Peyer's patch (tissue), 4 donors: Measurements from ENCODE around the gene DBNL. TPM values are rescaled to one million over a fixed set of nuclear protein-coding genes. Genes with fewer than 3 reads are reported as not detected.
A peak's percentile ranks its signal among the peaks of the same experiment; 100 is the strongest.

Experiments
- DNase-seq, 3 donors: peaks; one replicate each; pipeline ENCODE4 v3.0.0-alpha.2; 2017 to 2019
- H3K27ac ChIP-seq, 4 donors: fragments of 200-600 bp; sonication (generic); one replicate each; pipeline ENCODE4 v1.5.1; 2016 to 2019
- H3K27me3 ChIP-seq, 2 donors: fragments of 200-600 bp; sonication (generic); one replicate each; pipeline ENCODE4 v1.5.1; 2019
- H3K36me3 ChIP-seq, 3 donors: fragments of 200-600 bp; sonication (generic); one replicate each; pipeline ENCODE4 v1.5.1; 2016 to 2019
- H3K4me1 ChIP-seq, 4 donors: fragments of 200-600 bp; sonication (generic); one replicate each; pipeline ENCODE4 v1.5.1; 2016 to 2019
- H3K4me3 ChIP-seq, 4 donors: fragments of 200-600 bp; sonication (generic); 1 replicate in 3 of 4; 2 replicates in 1 of 4; pipeline ENCODE4 v1.5.1; 2016 to 2019; ENCODE audit warnings: mild to moderate bottlenecking in 1 of 4
- H3K9me3 ChIP-seq, 4 donors: fragments of 200-600 bp; sonication (generic); one replicate each; pipeline ENCODE4 v1.5.1; 2016 to 2019; ENCODE audit warnings: mild to moderate bottlenecking in 1 of 4
- CTCF ChIP-seq, 6 experiments: fragments of 450-650 bp in 4 of 6; fragments of 200-600 bp in 2 of 6; sonication (generic) in 1 of 6; IDR thresholded peaks; one replicate each; pipeline ENCODE4 v1.5.1; 2017 to 2019; ENCODE audit warnings: antibody characterized with exemption in 6 of 6, mild to moderate bottlenecking in 3 of 6, moderate library complexity in 1 of 6
- POLR2A ChIP-seq, 2 donors: fragments of 450-650 bp; IDR thresholded peaks; one replicate each; pipeline ENCODE4 v1.5.1; 2017; ENCODE audit warnings: antibody characterized with exemption in 2 of 2, mild to moderate bottlenecking in 2 of 2, moderate library complexity in 2 of 2
- total RNA-seq, 4 donors: library from RNA; depleted of rRNA; stranded (reverse); fragments of >200 nt; gene quantifications; one replicate each; pipeline ENCODE4 v1.1.0, GENCODE V29; 2016

DBNL gene
- total RNA-seq, 4 donors from 2014 or later, result 100 to 303 (median 111) TPM

DNA sequence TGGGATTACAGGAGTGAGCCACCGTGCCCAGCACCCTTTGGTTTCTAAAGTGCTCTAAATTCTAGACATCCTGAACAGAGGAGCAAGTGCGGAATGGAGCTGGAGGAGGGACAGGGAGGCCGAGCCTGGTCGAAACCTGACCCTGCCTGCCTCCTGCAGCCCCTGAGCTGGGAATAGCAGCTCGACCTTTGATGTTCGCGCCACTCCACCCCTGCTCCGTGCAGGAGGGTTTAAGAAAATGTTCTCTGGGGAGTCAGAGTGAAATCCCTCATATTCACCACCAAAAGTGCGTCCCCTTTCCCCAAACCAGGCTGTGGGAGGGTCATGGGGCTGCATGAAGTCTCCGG is 19.0 kb downstream of the DBNL start:
- TF ChIP-seq CTCF (IDR thresholded peaks at IDR 0.05) (no peak), POLR2A (IDR thresholded peaks at IDR 0.05) (no peak)
- H3K27ac ChIP-seq, result no peak overlapping the region
- peaks cover 0 to 39% (median 0%) of the 10 kb centered on the region in 3 donors for H3K36me3 ChIP-seq
- H3K4me3 ChIP-seq, result no peak overlapping the region
- peaks cover 0 to 38% (median 20%) of the 10 kb centered on the region in 4 donors for H3K4me1 ChIP-seq
- H3K27me3 ChIP-seq, result no peaks in the 10 kb centered on the region
- H3K9me3 ChIP-seq, result no peaks in the 10 kb centered on the region
- no peak for DNase-seq

DNA sequence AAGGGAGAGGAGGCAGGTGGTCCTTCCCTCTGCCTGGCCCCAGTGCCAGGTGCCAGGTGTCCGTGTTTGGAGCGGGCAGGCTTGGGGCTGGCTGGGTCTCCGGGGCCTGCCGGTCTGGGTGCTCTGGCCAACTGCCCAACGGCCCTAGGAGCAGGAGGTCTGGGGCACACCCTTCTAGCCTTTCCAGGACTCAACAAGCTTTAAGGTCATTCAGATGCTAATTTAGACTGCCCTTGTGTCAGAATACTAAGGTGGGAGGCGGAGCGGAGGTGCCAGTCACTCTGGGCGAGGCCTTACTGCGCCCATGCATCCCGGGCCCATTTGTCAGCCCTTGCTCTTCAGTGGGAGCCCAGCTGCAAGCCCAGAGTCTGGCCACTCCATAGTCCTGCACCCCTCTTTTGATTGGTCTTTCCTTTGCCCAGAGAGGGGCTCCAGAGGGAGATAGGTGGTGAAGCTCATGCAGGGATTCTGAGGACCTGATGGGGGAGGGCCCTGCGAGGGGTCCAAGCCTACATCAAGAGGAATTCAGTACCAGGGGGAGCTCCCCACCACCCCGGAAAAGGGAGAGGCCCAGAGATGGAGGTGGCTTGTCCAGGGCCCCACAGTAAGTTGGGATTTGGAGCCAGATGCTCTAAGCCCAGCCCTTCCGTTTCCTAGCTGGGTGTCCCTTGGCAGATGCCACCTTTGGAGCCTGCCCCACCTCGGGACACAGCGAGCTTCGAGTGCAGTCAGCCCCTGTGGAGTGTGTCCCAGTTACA is 19.6 kb downstream of the DBNL start:
- DNase-seq, result peak in 2 of 3 donors; percentile 46 to 47
- TF ChIP-seq CTCF (IDR thresholded peaks at IDR 0.05) (no peak), POLR2A (IDR thresholded peaks at IDR 0.05) (no peak)
- Histone ChIP-seq H3K9me3 (no peaks in the 10 kb centered on the region), H3K4me1 (peaks cover 0 to 36% (median 20%) of the 10 kb centered on the region in 4 donors), H3K36me3 (peaks cover 0 to 33% (median 0%) of the 10 kb centered on the region in 3 donors), H3K27ac (no peak overlapping the region), H3K4me3 (no peak overlapping the region), H3K27me3 (no peaks in the 10 kb centered on the region)

GRCh38 chr7:44064791-44065430 is 20.4 kb downstream of the DBNL start:
- Histone ChIP-seq H3K27ac (peak overlapping the region in 1 of 4 donors; percentile 19), H3K9me3 (no peaks in the 10 kb centered on the region), H3K36me3 (peaks cover 0 to 25% (median 0%) of the 10 kb centered on the region in 3 donors), H3K4me1 (peaks cover 0 to 28% (median 20%) of the 10 kb centered on the region in 4 donors), H3K4me3 (no peak overlapping the region), H3K27me3 (no peaks in the 10 kb centered on the region)
- DNase-seq, result peak in 2 of 3 donors; percentile 52 to 56
- TF ChIP-seq CTCF (IDR thresholded peaks at IDR 0.05) (no peak), POLR2A (IDR thresholded peaks at IDR 0.05) (no peak)

DNA sequence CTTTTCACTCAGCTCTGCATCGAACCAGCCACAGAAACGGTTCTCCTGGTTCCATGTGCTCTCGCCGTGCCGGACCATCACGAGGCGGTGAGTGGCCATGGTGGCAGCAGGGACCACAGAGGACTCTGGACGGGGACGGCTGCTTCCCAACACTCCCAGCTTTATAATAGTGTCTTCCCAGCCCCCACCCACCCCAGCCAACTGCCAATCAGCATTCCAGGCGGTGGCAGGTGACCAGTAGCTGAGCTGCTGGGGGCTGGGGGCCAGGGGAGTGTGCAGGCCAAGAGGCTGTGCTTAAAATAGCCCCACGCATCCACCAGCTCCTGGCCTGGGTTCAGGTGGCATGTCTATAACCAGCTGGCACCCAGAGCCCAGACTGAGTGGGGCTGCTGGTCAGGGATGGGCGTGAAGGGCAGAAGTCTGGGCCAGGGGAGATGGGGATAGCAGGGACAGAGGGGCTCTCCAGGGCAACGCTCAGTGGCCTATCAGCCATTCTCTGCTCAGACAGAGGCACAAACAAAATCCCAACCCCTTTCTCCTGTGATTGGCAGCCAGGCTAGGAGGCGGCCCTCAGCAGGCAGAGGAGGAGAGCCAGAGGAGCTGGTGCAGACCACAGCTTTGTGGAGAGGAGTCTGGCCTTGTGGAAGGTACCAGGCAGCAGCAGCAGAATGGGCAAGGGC is 21.1 kb downstream of the DBNL start, which contains the start of gene PGAM2:
Gene PGAM2, minus strand, starts transcription at position 137 of the 680 bp plus-strand sequence. Its CDS starts 38 bp downstream, at position 99.
- Histone ChIP-seq H3K4me3 (no peak within 1 kb of the TSS), H3K27ac (peak within 1 kb of the TSS in 1 of 4 donors; percentile 19)

More for the DNA sequence above, 21.1 kb downstream of the DBNL start, which contains the start of gene PGAM2:
- Histone ChIP-seq H3K27me3 (no peaks in the 10 kb centered on the region), H3K9me3 (no peaks in the 10 kb centered on the region), H3K36me3 (peaks cover 0 to 18% (median 0%) of the 10 kb centered on the region in 3 donors), H3K4me1 (peaks cover 0 to 25% (median 18%) of the 10 kb centered on the region in 4 donors)
- DNase-seq, result peak in 2 of 3 donors; percentile 52
- TF ChIP-seq POLR2A (IDR thresholded peaks at IDR 0.05) (no peak), CTCF (IDR thresholded peaks at IDR 0.05) (no peak)
